ENCODE data around the gene ZMIZ1. TPM values are rescaled to one million over a fixed set of nuclear protein-coding genes. Genes with fewer than 3 reads are reported as not detected.

The ZMIZ1 gene
- total and polyA plus RNA-seq, 7 experiments from 2014 or later: 1.8 to 57.2 (median 14.2) TPM

DNA sequence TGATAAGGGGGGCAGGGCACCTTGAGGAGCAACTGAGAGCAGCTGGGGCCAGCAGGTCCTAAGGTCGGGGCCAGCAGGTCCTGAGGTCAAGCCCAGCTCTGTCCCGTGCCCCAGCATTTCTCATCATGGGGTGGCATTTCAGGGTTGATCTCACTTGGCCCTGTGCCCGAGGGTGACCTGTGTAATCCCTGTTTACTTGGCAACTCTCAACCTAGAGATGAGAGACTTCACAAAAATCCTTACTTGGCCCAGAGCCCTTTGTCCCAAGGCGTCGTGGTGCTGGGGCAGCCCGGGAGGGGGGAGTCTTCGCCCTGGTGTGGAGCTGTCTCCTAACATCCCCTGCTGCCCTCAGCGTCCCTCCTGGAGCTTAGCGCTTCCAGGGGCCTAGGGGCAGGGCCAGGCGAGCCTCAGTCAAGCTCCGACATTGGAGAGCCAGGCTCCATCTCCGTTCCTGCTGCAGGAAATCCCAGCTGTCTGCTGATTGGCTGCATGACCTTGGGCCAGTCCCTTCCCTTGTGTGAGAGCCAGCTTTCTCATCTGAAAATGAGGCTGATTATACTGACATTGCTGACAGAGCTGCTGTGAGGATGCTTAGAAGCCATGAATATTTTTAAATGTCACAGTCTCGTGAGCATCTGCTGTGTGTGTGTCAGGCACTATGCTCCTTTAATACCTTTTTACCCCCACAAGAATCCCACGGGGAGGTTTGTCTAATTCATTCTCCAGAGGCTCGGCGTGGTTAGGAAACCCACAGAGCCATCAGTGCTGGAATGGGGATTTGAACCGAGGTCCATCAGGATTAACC lies 94.3 kb downstream of the ZMIZ1 start:
- intact Hi-C loops (cut with micrococcal nuclease): no loop called here
- POLR2A ChIA-PET: no interaction called here
- Histone ChIP-seq H3K9me3 (ENCODE audit: control insufficient read depth in 2 of 3, low read length in 3 of 3) (no peaks in the 10 kb centered on the region), H3K27me3 (ENCODE audit: control insufficient read depth in 2 of 2, insufficient read depth in 2 of 2, low read length in 2 of 2) (no peaks in the 10 kb centered on the region), H3K4me1 (ENCODE audit: control insufficient read depth in 2 of 2, insufficient read depth in 2 of 2, low read length in 2 of 2) (no peaks in the 10 kb centered on the region), H3K36me3 (ENCODE audit: control insufficient read depth in 2 of 3, insufficient read depth in 3 of 3, low read length in 3 of 3) (no peaks in the 10 kb centered on the region), H3K4me3 (ENCODE audit: low read length) (no peak overlapping the region), H3K27ac (ENCODE audit: low read depth, low read length) (no peak overlapping the region)
- H3K4me1 Mint-ChIP-seq: peaks cover 0 to 6% (median 3%) of the 10 kb centered on the region in 7 donors
- peaks cover 0 to 5% (median 3%) of the 10 kb centered on the region in 5 donors for H3K36me3 Mint-ChIP-seq
- peak overlapping the region in 1 of 9 donors; percentile 49 for H3K27ac Mint-ChIP-seq
- no peak for ATAC-seq
- CTCF ChIA-PET: no interaction called here
- no peak for DNase-seq
- no peak overlapping the region for H3K4me3 Mint-ChIP-seq
- no peaks in the 10 kb centered on the region for H3K27me3 Mint-ChIP-seq
- no peaks in the 10 kb centered on the region for H3K9me3 Mint-ChIP-seq

DNA sequence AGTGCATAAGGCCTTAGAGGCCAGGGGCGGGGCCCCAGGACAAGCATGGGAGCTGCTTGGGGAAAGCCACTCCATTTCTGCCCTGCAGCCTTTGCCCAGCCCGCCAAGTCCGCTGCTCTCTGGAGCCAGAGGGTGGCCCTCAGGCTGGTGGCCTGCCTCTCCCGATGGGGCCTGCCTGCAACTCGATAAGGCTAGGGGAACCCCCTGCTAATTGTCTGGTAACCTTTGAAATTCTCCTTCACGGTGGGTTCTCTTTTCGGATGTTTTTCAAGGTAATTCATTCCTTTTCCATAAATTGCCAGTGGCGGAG lies 94.9 kb downstream of the ZMIZ1 start:
- H3K27ac Mint-ChIP-seq: no peak overlapping the region
- ChIA-PET CTCF (no interaction called here), POLR2A (no interaction called here)
- peaks cover 0 to 11% (median 3%) of the 10 kb centered on the region in 7 donors for H3K4me1 Mint-ChIP-seq
- Histone ChIP-seq H3K9me3 (ENCODE audit: control insufficient read depth in 2 of 3, low read length in 3 of 3) (no peaks in the 10 kb centered on the region), H3K27ac (ENCODE audit: low read depth, low read length) (no peak overlapping the region), H3K27me3 (ENCODE audit: control insufficient read depth in 2 of 2, insufficient read depth in 2 of 2, low read length in 2 of 2) (no peaks in the 10 kb centered on the region), H3K36me3 (ENCODE audit: control insufficient read depth in 2 of 3, insufficient read depth in 3 of 3, low read length in 3 of 3) (no peaks in the 10 kb centered on the region), H3K4me1 (ENCODE audit: control insufficient read depth in 2 of 2, insufficient read depth in 2 of 2, low read length in 2 of 2) (no peaks in the 10 kb centered on the region), H3K4me3 (ENCODE audit: low read length) (no peak overlapping the region)
- no peak overlapping the region for H3K4me3 Mint-ChIP-seq
- intact Hi-C loops (cut with micrococcal nuclease): no loop called here
- H3K36me3 Mint-ChIP-seq: peaks cover 0 to 5% (median 3%) of the 10 kb centered on the region in 5 donors
- no peaks in the 10 kb centered on the region for H3K27me3 Mint-ChIP-seq
- no peaks in the 10 kb centered on the region for H3K9me3 Mint-ChIP-seq
- DNase-seq (no peak), ATAC-seq (no peak)

DNA sequence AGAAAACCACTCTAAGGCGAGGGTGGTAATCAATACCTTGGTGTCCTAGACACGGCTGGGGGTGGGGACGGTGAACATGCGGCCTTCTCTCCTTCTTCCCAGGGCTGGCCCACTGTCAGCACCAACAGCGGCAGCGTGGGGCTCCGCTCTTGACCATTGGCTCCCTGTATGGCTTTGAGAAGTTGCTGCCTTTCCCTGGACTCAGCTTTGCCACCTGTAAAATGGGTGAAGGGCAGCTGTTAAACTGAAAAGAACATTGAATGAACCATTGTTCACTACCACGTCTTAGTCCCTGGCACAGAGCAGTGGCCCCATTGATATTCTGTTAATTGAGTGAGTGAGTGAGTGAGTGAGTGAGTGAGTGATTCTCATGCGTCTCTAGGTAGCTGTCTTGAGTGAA lies 95.3 kb downstream of the ZMIZ1 start:
- POLR2A ChIA-PET: no interaction called here
- no peak overlapping the region for H3K27ac Mint-ChIP-seq
- no peak for ATAC-seq
- Histone ChIP-seq H3K27me3 (ENCODE audit: control insufficient read depth in 2 of 2, insufficient read depth in 2 of 2, low read length in 2 of 2) (no peaks in the 10 kb centered on the region), H3K27ac (ENCODE audit: low read depth, low read length) (no peak overlapping the region), H3K36me3 (ENCODE audit: control insufficient read depth in 2 of 3, insufficient read depth in 3 of 3, low read length in 3 of 3) (no peaks in the 10 kb centered on the region), H3K9me3 (ENCODE audit: control insufficient read depth in 2 of 3, low read length in 3 of 3) (no peaks in the 10 kb centered on the region), H3K4me3 (ENCODE audit: low read length) (no peak overlapping the region), H3K4me1 (ENCODE audit: control insufficient read depth in 2 of 2, insufficient read depth in 2 of 2, low read length in 2 of 2) (no peaks in the 10 kb centered on the region)
- CTCF ChIA-PET: no interaction called here
- H3K9me3 Mint-ChIP-seq: no peaks in the 10 kb centered on the region
- no peak overlapping the region for H3K4me3 Mint-ChIP-seq
- H3K36me3 Mint-ChIP-seq: peaks cover 0 to 7% (median 3%) of the 10 kb centered on the region in 5 donors
- DNase-seq: no peak
- intact Hi-C loops (cut with micrococcal nuclease): no loop called here
- H3K4me1 Mint-ChIP-seq: peaks cover 0 to 11% (median 3%) of the 10 kb centered on the region in 7 donors
- no peaks in the 10 kb centered on the region for H3K27me3 Mint-ChIP-seq

DNA sequence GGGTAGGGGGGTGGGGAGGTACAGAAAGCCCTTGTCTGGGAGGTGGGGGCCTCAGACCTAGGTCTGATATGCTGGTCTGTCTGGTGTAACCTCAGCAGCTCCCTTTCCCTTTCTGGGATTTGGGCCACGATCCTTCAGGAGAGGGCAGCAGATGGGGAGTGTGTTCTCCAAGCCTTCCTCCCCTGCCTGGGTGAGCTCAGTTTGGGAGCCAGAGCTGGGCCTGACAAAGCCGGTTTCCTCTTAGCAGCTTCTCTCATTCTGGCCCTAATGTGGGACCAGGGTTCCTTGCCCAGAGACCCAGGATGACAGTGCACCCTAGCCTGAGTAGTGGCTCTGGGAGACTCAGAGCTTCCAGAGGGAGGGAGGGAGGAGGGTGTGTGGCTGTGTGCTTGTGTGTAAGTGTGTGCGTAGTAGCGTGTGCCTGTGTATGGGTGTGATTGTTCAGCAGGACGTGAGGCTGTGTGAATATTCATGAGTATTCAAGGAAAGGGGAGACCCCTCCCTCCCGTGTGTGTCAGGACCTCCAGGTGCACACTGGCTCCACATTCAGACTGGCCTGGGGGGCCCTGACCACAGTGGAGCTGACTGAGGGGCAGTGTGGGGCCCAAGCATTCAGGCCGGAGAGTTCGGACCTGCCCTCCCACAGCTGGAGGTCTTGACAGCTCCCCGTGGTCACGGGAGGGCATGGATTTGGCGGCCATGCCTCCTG lies 96.5 kb downstream of the ZMIZ1 start:
- no peaks in the 10 kb centered on the region for H3K9me3 Mint-ChIP-seq
- Histone ChIP-seq H3K27me3 (ENCODE audit: control insufficient read depth in 2 of 2, insufficient read depth in 2 of 2, low read length in 2 of 2) (no peaks in the 10 kb centered on the region), H3K4me1 (ENCODE audit: control insufficient read depth in 2 of 2, insufficient read depth in 2 of 2, low read length in 2 of 2) (no peaks in the 10 kb centered on the region), H3K27ac (ENCODE audit: low read depth, low read length) (no peak overlapping the region), H3K4me3 (ENCODE audit: low read length) (no peak overlapping the region), H3K9me3 (ENCODE audit: control insufficient read depth in 2 of 3, low read length in 3 of 3) (no peaks in the 10 kb centered on the region), H3K36me3 (ENCODE audit: control insufficient read depth in 2 of 3, insufficient read depth in 3 of 3, low read length in 3 of 3) (no peaks in the 10 kb centered on the region)
- no peak for ATAC-seq
- CTCF ChIA-PET: no interaction called here
- no peak overlapping the region for H3K4me3 Mint-ChIP-seq
- no peaks in the 10 kb centered on the region for H3K27me3 Mint-ChIP-seq
- peak overlapping the region in 1 of 9 donors; percentile 51 for H3K27ac Mint-ChIP-seq
- peaks cover 0 to 14% (median 3%) of the 10 kb centered on the region in 5 donors for H3K36me3 Mint-ChIP-seq
- intact Hi-C loops (cut with micrococcal nuclease): no loop called here
- peaks cover 0 to 11% (median 3%) of the 10 kb centered on the region in 7 donors for H3K4me1 Mint-ChIP-seq
- DNase-seq: no peak
- POLR2A ChIA-PET: no interaction called here

DNA sequence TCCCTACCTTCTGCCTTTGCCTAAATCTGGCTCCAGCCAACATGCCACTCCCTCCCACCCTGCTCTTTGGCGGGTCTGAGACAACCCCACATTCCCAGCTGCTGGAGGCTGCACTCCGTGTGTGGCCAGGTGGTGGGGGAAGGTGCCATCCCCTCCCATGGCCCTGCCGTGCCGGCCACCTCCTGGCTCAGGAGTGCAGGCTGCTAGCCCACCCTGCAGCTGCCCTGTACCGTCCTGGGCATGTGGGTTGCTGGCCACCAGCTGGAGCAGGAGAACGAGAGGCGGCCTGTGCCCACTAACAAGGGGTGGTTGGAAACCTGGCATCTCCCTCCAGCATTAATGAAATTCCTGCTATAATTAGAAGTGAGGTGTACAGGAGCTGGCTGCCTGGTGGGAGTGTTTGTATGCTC lies 97.6 kb downstream of the ZMIZ1 start:
- no peak overlapping the region for H3K27ac ChIP-seq (ENCODE audit: low read depth, low read length)
- H3K4me1 ChIP-seq (ENCODE audit: control insufficient read depth in 2 of 2, insufficient read depth in 2 of 2, low read length in 2 of 2): no peaks in the 10 kb centered on the region
- ChIA-PET POLR2A (no interaction called here), CTCF (no interaction called here)
- H3K27ac Mint-ChIP-seq: peak overlapping the region in 2 of 9 donors; percentile 31 to 81
- intact Hi-C loops (cut with micrococcal nuclease): no loop called here
- ATAC-seq: peak; percentile 15
- no peaks in the 10 kb centered on the region for H3K9me3 ChIP-seq (ENCODE audit: control insufficient read depth in 2 of 3, low read length in 3 of 3)
- no peaks in the 10 kb centered on the region for H3K27me3 ChIP-seq (ENCODE audit: control insufficient read depth in 2 of 2, insufficient read depth in 2 of 2, low read length in 2 of 2)
- H3K36me3 ChIP-seq (ENCODE audit: control insufficient read depth in 2 of 3, insufficient read depth in 3 of 3, low read length in 3 of 3): no peaks in the 10 kb centered on the region
- no peak overlapping the region for H3K4me3 Mint-ChIP-seq
- no peaks in the 10 kb centered on the region for H3K27me3 Mint-ChIP-seq
- no peak overlapping the region for H3K4me3 ChIP-seq (ENCODE audit: low read length)
- no peak for DNase-seq
- H3K36me3 Mint-ChIP-seq: peaks cover 0 to 14% (median 3%) of the 10 kb centered on the region in 5 donors
- peaks cover 0 to 9% (median 0%) of the 10 kb centered on the region in 7 donors for H3K4me1 Mint-ChIP-seq
- no peaks in the 10 kb centered on the region for H3K9me3 Mint-ChIP-seq

DNA sequence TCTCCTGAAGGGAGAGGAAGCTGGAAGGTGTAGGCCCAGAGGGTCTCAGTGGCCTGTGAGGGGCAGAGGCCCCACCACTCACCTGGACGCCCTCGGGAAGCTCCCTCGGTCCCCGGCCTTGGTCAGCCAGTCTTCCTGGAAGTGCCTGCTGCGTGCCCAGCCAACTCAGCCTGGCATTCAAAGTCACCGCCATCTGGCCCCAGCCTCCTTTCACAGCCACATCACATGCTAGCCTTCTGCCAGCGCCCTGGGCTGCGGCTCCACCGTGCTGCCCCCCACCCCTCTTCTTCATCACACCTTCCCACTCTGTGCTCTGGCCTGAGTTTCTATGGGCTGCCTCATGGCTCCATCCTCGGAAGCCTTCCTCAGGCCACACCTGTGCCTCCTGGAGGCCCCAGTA lies 98.0 kb downstream of the ZMIZ1 start:
- CTCF ChIA-PET: no interaction called here

DNA sequence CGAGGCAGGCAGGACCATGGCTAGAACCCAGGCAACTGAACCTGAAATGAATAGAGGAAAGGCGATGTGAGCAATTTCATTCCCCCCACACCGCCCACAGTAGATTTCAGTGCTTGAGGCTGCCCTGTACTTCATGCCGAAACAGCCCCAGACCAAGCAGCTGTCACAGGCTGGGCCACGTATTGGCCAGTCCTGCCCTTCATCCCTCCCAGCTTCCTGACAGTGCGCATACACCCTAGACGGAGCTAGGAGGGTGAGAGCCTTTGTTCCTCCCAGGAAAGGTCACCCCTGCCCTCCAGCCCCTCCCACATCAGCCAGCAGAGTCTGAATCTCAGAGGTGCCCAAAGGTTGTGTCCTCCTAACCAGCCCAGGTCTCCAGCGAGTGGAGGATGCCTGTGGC lies 98.8 kb downstream of the ZMIZ1 start:
- Histone ChIP-seq H3K4me3 (ENCODE audit: low read length) (no peak overlapping the region), H3K27ac (ENCODE audit: low read depth, low read length) (no peak overlapping the region), H3K27me3 (ENCODE audit: control insufficient read depth in 2 of 2, insufficient read depth in 2 of 2, low read length in 2 of 2) (no peaks in the 10 kb centered on the region), H3K4me1 (ENCODE audit: control insufficient read depth in 2 of 2, insufficient read depth in 2 of 2, low read length in 2 of 2) (no peaks in the 10 kb centered on the region), H3K36me3 (ENCODE audit: control insufficient read depth in 2 of 3, insufficient read depth in 3 of 3, low read length in 3 of 3) (no peaks in the 10 kb centered on the region), H3K9me3 (ENCODE audit: control insufficient read depth in 2 of 3, low read length in 3 of 3) (no peaks in the 10 kb centered on the region)
- H3K36me3 Mint-ChIP-seq: peaks cover 0 to 14% (median 0%) of the 10 kb centered on the region in 5 donors
- ATAC-seq (no peak), DNase-seq (no peak)
- POLR2A ChIA-PET: no interaction called here
- no peak overlapping the region for H3K4me3 Mint-ChIP-seq
- H3K27ac Mint-ChIP-seq: no peak overlapping the region
- peaks cover 0 to under 1% (median 0%) of the 10 kb centered on the region in 11 donors for H3K9me3 Mint-ChIP-seq
- intact Hi-C loops (cut with micrococcal nuclease): no loop called here
- no peaks in the 10 kb centered on the region for H3K27me3 Mint-ChIP-seq
- CTCF ChIA-PET: no interaction called here
- peaks cover 0 to 9% (median 0%) of the 10 kb centered on the region in 7 donors for H3K4me1 Mint-ChIP-seq

More for the DNA sequence above, 98.0 kb downstream of the ZMIZ1 start:
- Histone ChIP-seq H3K4me1 (ENCODE audit: control insufficient read depth in 2 of 2, insufficient read depth in 2 of 2, low read length in 2 of 2) (no peaks in the 10 kb centered on the region), H3K27ac (ENCODE audit: low read depth, low read length) (no peak overlapping the region), H3K4me3 (ENCODE audit: low read length) (no peak overlapping the region), H3K9me3 (ENCODE audit: control insufficient read depth in 2 of 3, low read length in 3 of 3) (no peaks in the 10 kb centered on the region), H3K27me3 (ENCODE audit: control insufficient read depth in 2 of 2, insufficient read depth in 2 of 2, low read length in 2 of 2) (no peaks in the 10 kb centered on the region), H3K36me3 (ENCODE audit: control insufficient read depth in 2 of 3, insufficient read depth in 3 of 3, low read length in 3 of 3) (no peaks in the 10 kb centered on the region)
- intact Hi-C loops (cut with micrococcal nuclease): no loop called here
- ATAC-seq (no peak), DNase-seq (no peak)
- no peaks in the 10 kb centered on the region for H3K9me3 Mint-ChIP-seq
- H3K27me3 Mint-ChIP-seq: no peaks in the 10 kb centered on the region
- no peak overlapping the region for H3K4me3 Mint-ChIP-seq
- no peak overlapping the region for H3K27ac Mint-ChIP-seq
- peaks cover 0 to 9% (median 0%) of the 10 kb centered on the region in 7 donors for H3K4me1 Mint-ChIP-seq
- POLR2A ChIA-PET: no interaction called here
- peaks cover 0 to 14% (median 0%) of the 10 kb centered on the region in 5 donors for H3K36me3 Mint-ChIP-seq
